ENCODE results near the gene HINT1.

GRCh38 chr5:131112424-131112823 lies 52.6 kb downstream of the HINT1 start:
- TF ChIP-seq CTCF (conservative IDR thresholded peaks at IDR 0.05; ENCODE audit: low read length) (no peak), EZH2phosphoT487 (IDR thresholded peaks at IDR 0.05; ENCODE audit: borderline replicate concordance) (no peak)
